ENCODE data around the gene MFAP2. TPM values are rescaled to one million over a fixed set of nuclear protein-coding genes. Genes with fewer than 3 reads are reported as not detected.

The MFAP2 gene
- total and polyA plus RNA-seq, 2 of the 8 experiments (the other 6 are each of a cell fraction or from before 2014, with no cell fraction given): 172 to 326 TPM

- Histone ChIP-seq H2BK120ac (replicated peaks; ENCODE audit: low read depth, low read length) (no peak overlapping the region), H3K9me3 (ENCODE audit: insufficient read depth in 2 of 2, low read depth in 1 of 2, low read length in 1 of 2) (no peaks in the 10 kb centered on the region), H3K4ac (replicated peaks; ENCODE audit: insufficient read length, low read depth, low read length) (no peak overlapping the region), H3K23me2 (ENCODE audit: low read depth, low read length) (peaks cover 3% of the 10 kb centered on the region; the same call in 1 of the 2 replicates), H2AK5ac (ENCODE audit: low read depth, low read length) (no peak overlapping the region), H3K14ac (ENCODE audit: insufficient read length) (no peak overlapping the region), H4K91ac (replicated peaks; ENCODE audit: insufficient read length, low read length) (no peak overlapping the region), H3K56ac (replicated peaks; ENCODE audit: insufficient read length, low read depth, low read length) (no peak overlapping the region), H4K8ac (ENCODE audit: extremely low read depth, insufficient read depth, low read length) (no peak overlapping the region), H3K23ac (ENCODE audit: insufficient read length) (no peak overlapping the region), H2BK5ac (ENCODE audit: low read depth, low read length) (no peak overlapping the region), H3K79me2 (ENCODE audit: control insufficient read depth in 1 of 2, insufficient read depth in 2 of 2, low read length in 2 of 2) (no peaks in the 10 kb centered on the region), H2AFZ (ENCODE audit: low read length) (no peak overlapping the region), H3K27ac (ENCODE audit: low read depth, low read length) (no peak overlapping the region), H3K79me1 (ENCODE audit: low read depth, low read length) (no peaks in the 10 kb centered on the region), H2BK15ac (ENCODE audit: low read length) (no peak overlapping the region), H3K27me3 (replicated peaks in 1 of 4; ENCODE audit: control insufficient read depth in 3 of 4, extremely low read depth in 1 of 4, insufficient read depth in 3 of 4, low read length in 3 of 4) (no peaks in the 10 kb centered on the region), H3K4me1 (replicated peaks in 1 of 4; ENCODE audit: control insufficient read depth in 3 of 4, insufficient read depth in 4 of 4, low read length in 3 of 4) (peaks cover 0 to 11% (median 8%) of the 10 kb centered on the region in 4 experiments; a peak in 6 of 7 replicates), H2BK20ac (ENCODE audit: low read length) (no peak overlapping the region), H3K4me2 (ENCODE audit: insufficient read depth in 1 of 2, low read depth in 2 of 2, low read length in 2 of 2) (no peak overlapping the region), H3K9ac (replicated peaks in 1 of 4; ENCODE audit: extremely low read depth in 1 of 4, low read depth in 3 of 4, low read length in 3 of 4) (no peak overlapping the region), H4K20me1 (replicated peaks in 1 of 2; ENCODE audit: control insufficient read depth in 1 of 2, insufficient read depth in 2 of 2, low read length in 2 of 2) (peaks cover 8 to 14% of the 10 kb centered on the region in 2 experiments), H2BK12ac (ENCODE audit: low read depth, low read length) (no peak overlapping the region), H3K18ac (ENCODE audit: extremely low read depth, low read length) (no peak overlapping the region), H3K4me3 (ENCODE audit: extremely low read depth in 1 of 4, insufficient read depth in 2 of 4, low read depth in 3 of 4, low read length in 4 of 4) (no peak overlapping the region), H4K5ac (ENCODE audit: insufficient read length, low read depth, low read length) (no peak overlapping the region), H3K36me3 (ENCODE audit: control insufficient read depth in 2 of 4, insufficient read depth in 4 of 4, low read length in 3 of 4) (peaks cover 7 to 35% (median 21%) of the 10 kb centered on the region in 4 experiments; a peak in 7 of 8 replicates)
- 92% methylated on average over 14 of the region's 14 CpGs; no CpG with 5 or more reads in 1 of the 2 experiments for WGBS, 2 experiments (ENCODE audit: extremely low coverage in 1 of 2, insufficient coverage in 1 of 2, insufficient read length in 1 of 2, insufficient replicate concordance in 2 of 2, low coverage in 1 of 2, low lambda C conversion rate in 2 of 2, missing lambda C conversion rate in 1 of 2)
- no peak for DNase-seq (ENCODE audit: low read depth in 1 of 2, low spot score in 2 of 2)
- ChIA-PET CTCF (ENCODE audit: partially characterized antibody) (interaction anchor here (0.6 to 14.3 kb wide), 8 partner anchors 8 to 107 kb away, joined by 3 to 267 read pairs (median 8); partner anchors contain the start of gene MFAP2), POLR2A (ENCODE audit: partially characterized antibody) (interaction anchor here (2.6 to 9.5 kb wide), 2 partner anchors 9 to 11 kb away, joined by 7 to 92 read pairs; partner anchors contain the start of gene MFAP2)
- FAIRE-seq: no peak
- TF ChIP-seq TAF7 (optimal IDR thresholded peaks at IDR 0.05; ENCODE audit: borderline replicate concordance, low read depth, low read length) (no peak), CBX5 (IDR thresholded peaks at IDR 0.05; ENCODE audit: low read depth, low read length) (no peak), RNF2 (IDR thresholded peaks at IDR 0.05; ENCODE audit: borderline replicate concordance, low read depth, low read length, missing control alignments, poor library complexity, severe bottlenecking) (no peak), JUND (IDR thresholded peaks at IDR 0.05; ENCODE audit: low read length) (no peak), SP1 (IDR thresholded peaks at IDR 0.05; ENCODE audit: low read depth, low read length) (no peak)
These were observed 11.3 kb downstream of the MFAP2 start for GRCh38 chr1:16969057-16969611.
